Measurements from ENCODE around the gene SCG3. TPM values are rescaled to one million over a fixed set of nuclear protein-coding genes. Genes with fewer than 3 reads are reported as not detected.

The SCG3 gene
- total RNA-seq, 1 experiment from 2014 or later, result 22.7 TPM

GRCh38 chr15:51738553-51738952 lies 57.2 kb downstream of the SCG3 start:
- H3K27me3 Mint-ChIP-seq (ENCODE audit: low read depth), result peaks cover 46% of the 10 kb centered on the region
- Histone ChIP-seq H3K27ac (ENCODE audit: insufficient read length, low read depth, low read length) (no peak overlapping the region), H3K79me1 (ENCODE audit: insufficient read depth, low read depth, low read length, poor library complexity, severe bottlenecking) (no peaks in the 10 kb centered on the region), H3K4ac (ENCODE audit: low read depth, low read length) (no peak overlapping the region), H2BK120ac (ENCODE audit: low read depth, low read length, poor library complexity, severe bottlenecking) (no peak overlapping the region), H4K5ac (ENCODE audit: insufficient read length, low read depth, low read length) (no peak overlapping the region), H2BK5ac (ENCODE audit: insufficient read length, low read length) (no peak overlapping the region), H3K23ac (ENCODE audit: insufficient read length, low read depth, low read length) (no peak overlapping the region), H3K27me3 (ENCODE audit: insufficient read depth, low read length) (peaks cover 7% of the 10 kb centered on the region; the same call in 1 of the 2 replicates), H2BK12ac (ENCODE audit: insufficient read length, low read depth, low read length) (no peak overlapping the region), H3T11ph (ENCODE audit: low read length) (no peak overlapping the region), H3K4me1 (ENCODE audit: insufficient read depth, low read length) (no peaks in the 10 kb centered on the region), H2BK20ac (ENCODE audit: low read depth, low read length, poor library complexity, severe bottlenecking) (no peak overlapping the region), H3K9me3 (ENCODE audit: control insufficient read depth, low read depth, low read length) (no peaks in the 10 kb centered on the region), H3K14ac (ENCODE audit: insufficient read depth, low read length) (no peak overlapping the region), H2BK15ac (ENCODE audit: low read depth, low read length) (no peak overlapping the region), H4K91ac (ENCODE audit: insufficient read length, low read depth, low read length) (no peak overlapping the region), H2AK5ac (ENCODE audit: insufficient read length, low read length) (no peak overlapping the region), H3K4me2 (ENCODE audit: insufficient read depth, insufficient read length, low read length) (no peak overlapping the region), H2AFZ (ENCODE audit: low read length) (no peak overlapping the region), H4K8ac (replicated peaks; ENCODE audit: insufficient read length, low read depth, low read length) (no peak overlapping the region), H3K9ac (ENCODE audit: extremely low read depth, insufficient read length, low read length) (no peak overlapping the region), H3K18ac (ENCODE audit: insufficient read length, low read depth, low read length) (no peak overlapping the region), H3K56ac (ENCODE audit: insufficient read length, low read depth, low read length) (no peak overlapping the region), H4K20me1 (ENCODE audit: control insufficient read depth, insufficient read depth, insufficient read length) (no peaks in the 10 kb centered on the region), H3K79me2 (ENCODE audit: insufficient read depth, low read length) (no peaks in the 10 kb centered on the region), H3K23me2 (ENCODE audit: insufficient read length, low read depth, low read length, poor library complexity, severe bottlenecking) (peaks cover 7% of the 10 kb centered on the region)
- DNase-seq, result no peak
- H3K27ac Mint-ChIP-seq, result no peak overlapping the region
- H3K4me1 Mint-ChIP-seq, result peaks cover 9 to 15% of the 10 kb centered on the region in 2 experiments
- H3K9me3 Mint-ChIP-seq, result no peaks in the 10 kb centered on the region; a peak in 1 of 5 replicates
- no peaks in the 10 kb centered on the region; a peak in 1 of 7 replicates for H3K36me3 Mint-ChIP-seq (ENCODE audit: insufficient read depth in 1 of 3, low read depth in 3 of 3)
- no peak for TF ChIP-seq CTCF (conservative IDR thresholded peaks at IDR 0.05)
- WGBS (ENCODE audit: extremely low coverage, insufficient read length, low lambda C conversion rate), result no CpG with 5 or more reads among the region's 2 CpGs
- H3K4me3 Mint-ChIP-seq, result peak overlapping the region; percentile 58 to 85; a peak in 4 of 5 replicates
